ENCODE measurements around the gene FOXD4L1. TPM values are rescaled to one million over a fixed set of nuclear protein-coding genes. Genes with fewer than 3 reads are reported as not detected.
"Not testable (repeated sequence)": the region's sequence is repeated elsewhere in the genome, so short reads cannot be mapped to it uniquely, and the experiment has no call there.

Gene FOXD4L1
- total and polyA plus RNA-seq, 10 donors, result 0.13 to 0.68 (median 0.20) TPM; not detected in 4

- H3K36me3 ChIP-seq; intact Hi-C loops (cut with DNase I; ENCODE audit: low total_unique reads); H3K27me3 ChIP-seq (replicated peaks in 1 of 7); H3K9me3 ChIP-seq; DNase-seq; H3K27ac ChIP-seq; H3K4me3 ChIP-seq; H3K4me1 ChIP-seq: not testable (repeated sequence)
- WGBS, 5 donors, result 50 to 66% (median 59%) methylated on average over 5 of the region's 5 CpGs
Measured at GRCh38 chr2:113521492-113521891, 23.0 kb downstream of the FOXD4L1 start.

DNA sequence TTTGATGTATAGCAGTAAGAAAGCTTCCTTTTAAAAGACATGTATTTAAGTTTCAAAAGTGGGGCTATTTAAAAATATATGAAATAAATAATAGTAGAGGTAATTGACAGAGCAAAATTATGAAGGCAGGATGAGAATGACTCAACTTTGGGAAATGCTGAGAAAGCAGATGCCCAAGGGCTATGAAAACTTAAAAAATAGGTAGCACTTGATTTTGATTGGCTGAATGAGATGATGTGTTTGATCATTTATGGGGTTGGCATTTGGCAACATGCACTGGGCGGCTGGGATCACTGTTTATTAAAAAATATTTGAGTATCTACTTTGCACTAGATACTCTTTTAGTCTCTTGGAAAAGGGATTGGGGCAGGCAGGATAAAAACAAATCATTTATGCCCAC is 26.5 kb downstream of the FOXD4L1 start:
- DNase-seq; intact Hi-C loops (cut with DNase I; ENCODE audit: low total_unique reads); H3K4me1 ChIP-seq; H3K4me3 ChIP-seq; H3K36me3 ChIP-seq; H3K27me3 ChIP-seq (replicated peaks in 1 of 7); H3K9me3 ChIP-seq; H3K27ac ChIP-seq: not testable (repeated sequence)
- 65 to 88% (median 74%) methylated on average over 1 of the region's 1 CpG for WGBS, 5 donors

DNA sequence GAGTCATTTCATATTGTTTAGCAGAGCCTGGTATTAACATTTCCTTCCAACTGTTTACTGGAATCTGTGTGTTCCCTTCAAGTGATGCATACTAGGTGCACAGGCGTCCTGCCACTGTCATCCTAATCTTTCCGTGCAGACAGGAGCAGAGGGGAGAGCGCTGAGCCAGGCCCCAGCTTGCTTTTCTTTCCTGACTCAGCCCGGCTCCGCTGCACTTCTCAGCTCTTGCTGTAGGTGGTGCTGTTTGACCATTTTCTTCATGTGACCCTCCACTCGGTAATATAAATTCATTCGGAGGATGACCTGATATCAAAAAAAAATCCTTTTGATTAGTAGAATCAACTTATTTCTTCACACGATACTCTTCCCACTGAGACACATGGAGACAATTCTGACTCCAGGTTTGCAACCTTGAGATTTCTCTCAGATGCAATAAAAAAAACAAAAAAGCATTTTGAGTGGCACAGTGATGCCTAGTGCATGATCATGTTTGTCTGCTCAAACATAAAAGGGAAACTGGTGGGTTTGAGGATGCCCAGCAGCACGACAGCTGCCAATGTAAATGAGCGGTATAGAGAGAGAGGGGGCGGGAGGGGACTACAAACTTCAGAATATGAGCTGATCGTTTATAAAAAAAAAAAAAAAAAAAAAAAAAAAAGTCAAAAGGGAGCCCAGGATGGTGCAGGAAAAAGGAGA is 29.0 kb downstream of the FOXD4L1 start:
- H3K36me3 ChIP-seq; DNase-seq; H3K27me3 ChIP-seq (replicated peaks in 1 of 7); H3K9me3 ChIP-seq; H3K4me3 ChIP-seq; H3K4me1 ChIP-seq; H3K27ac ChIP-seq; intact Hi-C loops (cut with DNase I; ENCODE audit: low total_unique reads): not testable (repeated sequence)
- TF ChIP-seq, protein P1, sequence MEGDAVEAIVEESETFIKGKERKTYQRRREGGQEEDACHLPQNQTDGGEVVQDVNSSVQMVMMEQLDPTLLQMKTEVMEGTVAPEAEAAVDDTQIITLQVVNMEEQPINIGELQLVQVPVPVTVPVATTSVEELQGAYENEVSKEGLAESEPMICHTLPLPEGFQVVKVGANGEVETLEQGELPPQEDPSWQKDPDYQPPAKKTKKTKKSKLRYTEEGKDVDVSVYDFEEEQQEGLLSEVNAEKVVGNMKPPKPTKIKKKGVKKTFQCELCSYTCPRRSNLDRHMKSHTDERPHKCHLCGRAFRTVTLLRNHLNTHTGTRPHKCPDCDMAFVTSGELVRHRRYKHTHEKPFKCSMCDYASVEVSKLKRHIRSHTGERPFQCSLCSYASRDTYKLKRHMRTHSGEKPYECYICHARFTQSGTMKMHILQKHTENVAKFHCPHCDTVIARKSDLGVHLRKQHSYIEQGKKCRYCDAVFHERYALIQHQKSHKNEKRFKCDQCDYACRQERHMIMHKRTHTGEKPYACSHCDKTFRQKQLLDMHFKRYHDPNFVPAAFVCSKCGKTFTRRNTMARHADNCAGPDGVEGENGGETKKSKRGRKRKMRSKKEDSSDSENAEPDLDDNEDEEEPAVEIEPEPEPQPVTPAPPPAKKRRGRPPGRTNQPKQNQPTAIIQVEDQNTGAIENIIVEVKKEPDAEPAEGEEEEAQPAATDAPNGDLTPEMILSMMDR (IDR thresholded peaks at IDR 0.05 in 8 of 11, conservative IDR thresholded peaks at IDR 0.05 in 3 of 11), result peak in 2 of 11 experiments; percentile 28
- 5 to 15% (median 9%) methylated on average over 4 to 6 of the region's 12 CpGs for WGBS, 5 donors

DNA sequence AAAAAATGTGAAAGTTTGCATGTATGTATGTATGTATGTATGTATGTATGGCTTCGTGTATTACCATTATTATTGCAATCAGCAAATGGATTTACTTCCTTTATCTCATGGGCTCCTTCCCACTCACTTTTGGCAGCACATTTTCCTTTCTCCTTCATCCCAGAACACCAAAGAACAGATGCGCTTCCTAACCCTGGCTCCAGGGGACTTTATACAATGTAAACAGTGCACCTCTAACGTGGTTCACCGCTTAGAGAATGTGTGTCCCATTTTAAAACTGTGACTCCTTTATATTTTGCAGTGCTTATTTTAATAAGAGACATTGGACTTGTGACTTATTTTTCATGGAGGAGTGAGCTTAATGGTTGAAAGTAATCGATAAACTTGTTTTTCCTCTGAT is 29.7 kb downstream of the FOXD4L1 start:
- H3K36me3 ChIP-seq; H3K27me3 ChIP-seq (replicated peaks in 1 of 7); H3K27ac ChIP-seq; H3K4me3 ChIP-seq; H3K9me3 ChIP-seq; DNase-seq; H3K4me1 ChIP-seq; intact Hi-C loops (cut with DNase I; ENCODE audit: low total_unique reads): not testable (repeated sequence)
- WGBS, 5 donors, result 63 to 76% (median 69%) methylated on average over 3 to 5 of the region's 5 CpGs

DNA sequence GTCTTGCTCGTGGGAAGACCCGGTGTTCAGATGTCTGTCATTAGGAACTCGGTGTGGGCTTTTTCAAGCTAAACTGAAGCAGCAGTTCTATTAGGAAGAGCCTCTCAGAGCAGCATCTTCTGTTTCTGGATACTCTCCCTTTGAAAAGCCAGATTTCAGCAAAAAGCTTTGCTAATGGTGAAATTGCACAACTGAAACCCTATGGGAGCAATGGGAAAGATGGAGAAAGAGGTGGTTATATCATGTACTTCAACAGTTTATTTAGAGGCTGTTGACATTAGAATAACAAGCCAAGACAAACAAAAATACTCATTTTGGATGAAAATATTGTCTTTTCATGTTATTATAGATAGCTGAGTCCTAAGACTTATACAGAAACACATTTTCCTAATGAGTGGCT is 30.4 kb downstream of the FOXD4L1 start:
- H3K27ac ChIP-seq; intact Hi-C loops (cut with DNase I; ENCODE audit: low total_unique reads); H3K36me3 ChIP-seq; H3K27me3 ChIP-seq (replicated peaks in 1 of 7); H3K4me1 ChIP-seq; H3K4me3 ChIP-seq; H3K9me3 ChIP-seq; DNase-seq: not testable (repeated sequence)
- 73 to 100% (median 86%) methylated on average over 1 to 3 of the region's 3 CpGs for WGBS, 5 donors

DNA sequence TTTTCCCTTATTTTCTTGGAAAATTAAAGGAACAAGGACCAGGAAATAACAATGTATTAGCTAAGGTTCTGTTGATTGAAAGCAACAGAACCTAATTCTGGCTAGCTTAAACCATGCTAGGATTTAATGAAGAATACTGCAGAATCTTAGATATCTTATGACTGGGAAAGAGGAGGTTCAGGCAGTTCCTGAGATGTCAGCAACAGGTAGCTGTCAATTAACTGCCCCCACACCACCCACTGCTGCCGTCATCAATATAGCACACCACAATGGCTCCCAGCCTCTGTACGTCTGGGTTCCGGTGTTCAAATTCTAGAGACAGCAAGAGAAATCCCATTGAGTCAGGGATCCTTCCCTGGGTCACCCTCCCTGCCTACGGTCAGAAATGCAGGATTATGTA is 34.5 kb downstream of the FOXD4L1 start:
- H3K4me3 ChIP-seq; H3K4me1 ChIP-seq; H3K27me3 ChIP-seq (replicated peaks in 1 of 7); H3K9me3 ChIP-seq; intact Hi-C loops (cut with DNase I; ENCODE audit: low total_unique reads); DNase-seq; H3K27ac ChIP-seq; H3K36me3 ChIP-seq: not testable (repeated sequence)
- 40 to 100% (median 92%) methylated on average over 1 to 2 of the region's 4 CpGs; no CpG with 5 or more reads in 2 of the 5 donors for WGBS, 5 donors

GRCh38 chr2:113536573-113536972 is 38.1 kb downstream of the FOXD4L1 start:
- intact Hi-C loops (cut with DNase I; ENCODE audit: low total_unique reads); H3K27ac ChIP-seq; H3K27me3 ChIP-seq (replicated peaks in 1 of 7); H3K4me1 ChIP-seq; DNase-seq; H3K9me3 ChIP-seq; H3K36me3 ChIP-seq; H3K4me3 ChIP-seq: not testable (repeated sequence)
- WGBS, 5 donors, result 76 to 90% (median 83%) methylated on average over 6 of the region's 6 CpGs

GRCh38 chr2:113540834-113541203 is 42.4 kb downstream of the FOXD4L1 start:
- intact Hi-C loops (cut with DNase I; ENCODE audit: low total_unique reads); H3K9me3 ChIP-seq; DNase-seq; H3K4me3 ChIP-seq; H3K36me3 ChIP-seq: not testable (repeated sequence)
- WGBS, 5 donors, result 22 to 39% (median 31%) methylated on average over 3 to 5 of the region's 5 CpGs
- Histone ChIP-seq H3K27ac (peak overlapping the region in 1 of 8 donors; percentile 10), H3K4me1 (peaks cover 0 to 13% (median 4%) of the 10 kb centered on the region in 6 donors), H3K27me3 (replicated peaks in 1 of 7) (peaks cover 0 to 21% (median 10%) of the 10 kb centered on the region in 7 donors)

Data from spleen (tissue), 11 donors.